AG08395 (cell line): ENCODE data around the gene INA.
"Not testable (repeated sequence)": the region's sequence is repeated elsewhere in the genome, so short reads cannot be mapped to it uniquely, and the experiment has no call there.

Source experiments
- DNase-seq: peaks from one replicate; pipeline ENCODE4 v3.0.0; 2012; ENCODE audit warnings: mixed read lengths, low spot score

INA gene

DNA sequence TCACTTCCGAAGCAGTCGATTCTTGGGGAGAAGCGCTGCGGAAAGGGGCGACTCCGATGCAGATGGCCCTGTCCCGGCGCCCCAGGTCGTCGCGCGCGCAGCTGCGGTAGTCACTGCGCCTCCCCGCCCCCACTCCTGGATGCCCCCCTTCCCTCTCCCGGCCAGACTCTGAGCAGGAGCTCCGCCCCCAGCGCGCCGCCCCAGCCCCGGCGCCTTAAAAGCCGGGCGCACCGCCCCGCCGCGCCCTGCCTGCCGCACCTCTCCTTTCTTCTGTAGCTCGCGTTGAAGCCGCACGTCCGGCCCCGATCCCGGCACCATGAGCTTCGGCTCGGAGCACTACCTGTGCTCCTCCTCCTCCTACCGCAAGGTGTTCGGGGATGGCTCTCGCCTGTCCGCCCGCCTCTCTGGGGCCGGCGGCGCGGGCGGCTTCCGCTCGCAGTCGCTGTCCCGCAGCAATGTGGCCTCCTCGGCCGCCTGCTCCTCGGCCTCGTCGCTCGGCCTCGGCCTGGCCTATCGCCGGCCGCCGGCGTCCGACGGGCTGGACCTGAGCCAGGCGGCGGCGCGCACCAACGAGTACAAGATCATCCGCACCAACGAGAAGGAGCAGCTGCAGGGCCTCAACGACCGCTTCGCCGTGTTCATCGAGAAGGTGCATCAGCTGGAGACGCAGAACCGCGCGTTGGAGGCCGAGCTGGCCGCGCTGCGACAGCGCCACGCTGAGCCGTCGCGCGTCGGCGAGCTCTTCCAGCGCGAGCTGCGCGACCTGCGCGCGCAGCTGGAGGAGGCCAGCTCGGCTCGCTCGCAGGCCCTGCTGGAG lies at the start of gene INA:
Gene INA, plus strand, starts transcription at position 243 of the 817 bp plus-strand sequence. Its CDS starts 74 bp downstream, at position 317.
- DNase-seq: peak; percentile 38

DNA sequence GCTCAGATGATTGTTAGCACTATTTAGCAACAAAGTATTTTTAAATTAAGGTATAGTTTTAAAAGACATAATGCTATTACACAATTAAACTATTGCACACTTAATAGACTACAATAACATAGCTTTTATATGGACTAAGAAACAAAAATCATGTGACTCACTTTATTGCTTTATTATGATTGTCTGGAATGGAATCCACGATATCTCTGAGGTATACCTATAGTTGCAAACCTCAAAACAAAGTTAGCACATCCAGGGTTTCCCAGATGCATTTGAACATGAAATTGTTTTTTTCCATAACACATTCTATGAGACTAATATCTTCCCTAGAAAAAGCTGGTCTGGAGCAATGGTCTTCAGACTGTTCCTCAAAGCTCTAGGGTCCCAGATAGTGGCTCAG lies 49.5 kb upstream of the INA start:
- no peak for DNase-seq

DNA sequence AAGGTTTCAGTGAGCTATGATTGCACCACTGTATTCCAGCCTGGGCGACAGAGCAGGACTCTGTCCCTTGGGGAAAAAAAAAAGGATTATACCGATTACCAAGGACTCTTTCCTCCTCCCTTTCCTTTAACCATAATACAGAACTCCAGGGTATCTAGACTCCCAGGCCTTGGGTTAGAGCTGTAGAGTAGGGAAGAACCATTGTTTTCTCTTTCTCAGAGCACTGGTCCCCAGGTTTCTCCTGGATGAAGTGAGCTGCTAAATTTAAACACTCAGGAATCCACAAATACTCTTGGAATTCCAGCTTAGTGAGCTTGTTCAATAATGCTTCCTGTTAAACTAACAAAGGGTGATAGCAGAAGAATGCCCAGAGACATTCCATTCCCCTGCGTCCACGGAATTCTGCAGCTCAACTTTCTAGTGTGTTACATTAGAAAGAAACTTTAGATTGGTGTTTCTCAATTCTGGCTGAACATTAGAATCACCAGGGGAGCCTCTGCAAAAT lies 45.8 kb upstream of the INA start:
- DNase-seq: peak; percentile 81

DNA sequence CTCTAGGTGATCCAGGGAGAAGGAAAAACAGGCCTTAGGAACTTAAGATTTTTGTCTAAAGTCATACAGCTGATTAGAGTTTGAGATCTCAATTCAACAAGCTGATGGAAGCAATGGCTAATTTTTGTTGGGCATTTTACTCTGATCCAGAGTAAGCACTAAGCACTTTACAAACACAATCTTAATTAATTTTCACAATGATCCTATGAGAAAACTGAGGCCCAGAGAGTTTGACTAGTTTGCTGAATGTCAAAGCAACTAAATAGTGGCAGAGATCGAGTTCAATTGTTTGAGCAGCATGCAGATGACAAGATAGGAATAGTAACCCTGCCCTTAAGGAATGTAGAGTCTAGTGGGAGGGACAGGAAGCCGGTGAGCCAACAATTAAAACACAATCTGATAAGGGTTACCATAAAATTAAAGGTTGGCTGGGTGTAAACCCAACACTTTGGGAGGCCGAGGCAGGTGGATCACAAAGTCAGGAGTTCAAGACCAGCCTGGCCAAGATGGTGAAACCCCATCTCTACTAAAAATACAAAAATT lies 44.7 kb upstream of the INA start:
- DNase-seq: no peak

DNA sequence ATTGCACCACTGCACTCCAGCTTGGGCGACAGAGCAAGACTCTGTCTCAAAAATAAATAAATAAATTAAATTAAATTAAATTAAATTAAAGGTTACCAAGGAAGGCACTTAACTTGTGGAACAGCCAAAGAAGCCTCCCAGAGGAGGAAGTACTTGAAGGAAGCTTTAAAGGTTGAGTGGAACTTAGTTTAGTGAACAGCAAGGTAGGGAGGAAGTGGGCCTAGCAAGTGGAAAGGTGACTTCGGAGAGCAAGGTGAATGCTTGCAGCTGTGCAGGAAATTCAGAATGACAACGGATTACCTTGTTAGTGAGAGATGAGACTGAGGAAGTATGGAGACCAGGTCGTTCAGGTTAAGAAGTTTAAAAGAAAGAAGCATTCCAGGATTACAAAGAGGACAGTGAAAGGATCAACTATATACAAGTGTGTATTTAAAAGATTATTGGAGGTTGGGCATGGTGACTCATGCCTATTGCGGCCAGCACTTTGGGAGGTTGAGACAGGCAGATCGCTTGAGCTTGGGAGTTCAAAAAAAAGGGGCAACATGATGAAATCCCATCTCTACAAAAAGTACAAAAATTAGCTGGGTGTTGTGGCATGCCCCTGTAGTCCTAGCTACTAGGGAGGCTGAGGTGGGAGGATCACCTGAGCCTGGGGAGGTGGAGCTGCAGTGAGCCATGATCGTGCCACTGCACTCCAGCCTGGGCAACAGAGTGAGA lies 44.0 kb upstream of the INA start:
- no peak for DNase-seq

DNA sequence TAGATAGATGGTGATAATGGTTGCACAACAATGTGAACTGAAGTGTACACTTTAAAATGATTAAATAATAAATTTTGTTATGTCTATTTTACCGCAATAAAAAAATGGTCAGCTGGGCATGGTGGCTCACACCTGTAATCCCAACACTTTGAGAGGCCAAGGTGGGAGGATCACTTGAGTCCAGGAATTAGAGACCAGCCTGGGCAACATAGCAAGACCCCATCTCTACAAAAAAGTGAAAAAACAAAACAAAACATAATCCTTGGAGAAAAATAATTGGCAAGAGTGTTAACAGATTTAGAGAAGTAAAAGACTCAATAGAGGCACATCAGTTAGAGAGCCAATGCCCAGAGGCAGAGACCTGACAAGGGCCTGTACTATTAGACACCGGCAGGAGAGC lies 41.2 kb upstream of the INA start:
- no peak for DNase-seq

DNA sequence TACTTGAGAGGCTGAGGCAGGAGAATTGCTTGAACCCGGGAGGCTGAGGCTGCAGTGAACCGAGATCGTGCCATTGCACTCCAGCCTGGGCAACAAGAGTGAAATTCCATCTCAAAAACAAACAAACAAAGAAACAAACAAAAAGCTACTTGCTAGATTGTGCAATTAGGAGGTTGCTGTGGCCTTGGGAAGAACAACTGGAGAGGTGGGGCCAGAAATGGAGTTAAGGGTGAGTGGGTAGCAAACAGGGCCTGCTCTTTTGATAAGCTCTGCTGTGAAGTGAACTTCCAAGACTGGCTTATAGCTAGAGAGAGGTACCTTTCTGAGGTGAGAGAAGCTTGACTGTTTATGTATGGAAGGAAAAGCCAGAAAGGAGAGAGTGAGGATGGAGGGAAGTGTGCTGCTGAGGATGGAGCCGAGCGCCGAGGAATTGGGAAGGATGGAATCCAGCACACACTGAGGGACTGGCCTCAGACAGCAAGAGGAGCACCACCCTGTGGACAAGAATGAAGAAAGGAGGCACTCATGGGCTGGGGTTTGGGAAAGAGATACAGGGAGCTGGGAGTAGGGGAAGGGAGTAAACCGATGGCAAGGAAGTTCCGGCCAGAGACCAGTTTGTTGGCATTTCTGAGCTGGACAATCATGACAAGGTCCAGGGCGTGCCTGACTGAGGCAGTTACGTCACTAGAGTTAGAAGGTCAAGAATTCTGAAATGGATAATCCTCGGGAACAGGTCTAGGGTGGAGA lies 38.3 kb upstream of the INA start:
- peak; percentile 57 for DNase-seq

DNA sequence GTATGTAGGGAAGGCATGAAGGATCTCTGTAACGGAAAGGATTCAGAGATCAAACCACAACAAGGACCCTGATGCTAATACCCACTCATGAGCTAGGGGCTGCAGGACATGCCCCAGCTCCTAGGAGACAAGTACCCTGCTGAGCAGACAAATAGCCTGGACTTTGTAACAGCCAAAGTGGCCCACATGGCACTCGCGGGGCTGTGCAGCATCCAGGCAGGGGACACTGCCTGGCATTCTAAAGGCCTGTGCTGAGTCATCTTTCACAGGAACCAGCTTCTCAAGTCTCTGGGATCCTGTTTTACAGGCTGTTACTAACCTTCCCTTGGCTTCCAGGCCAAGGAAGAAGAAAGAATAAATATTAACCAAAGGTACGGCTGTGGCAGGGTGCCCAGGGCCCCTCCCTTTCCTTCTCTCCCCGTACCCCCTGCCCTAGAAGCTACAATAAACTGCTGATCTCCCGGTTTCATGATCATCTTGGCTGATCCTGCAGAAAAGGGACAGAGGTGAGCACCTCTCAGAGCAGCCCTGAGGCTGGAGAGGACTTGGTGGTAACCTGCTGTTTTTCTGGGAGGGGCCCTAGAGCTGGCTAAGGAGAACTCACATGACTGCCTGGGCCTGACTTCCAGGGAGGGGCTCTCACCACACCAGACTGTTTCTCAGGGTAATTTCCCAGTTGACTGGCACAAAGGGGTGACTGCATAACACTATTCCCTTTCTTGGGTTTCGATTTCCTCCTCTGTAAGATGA lies 35.5 kb upstream of the INA start:
- peak; percentile 46 for DNase-seq

DNA sequence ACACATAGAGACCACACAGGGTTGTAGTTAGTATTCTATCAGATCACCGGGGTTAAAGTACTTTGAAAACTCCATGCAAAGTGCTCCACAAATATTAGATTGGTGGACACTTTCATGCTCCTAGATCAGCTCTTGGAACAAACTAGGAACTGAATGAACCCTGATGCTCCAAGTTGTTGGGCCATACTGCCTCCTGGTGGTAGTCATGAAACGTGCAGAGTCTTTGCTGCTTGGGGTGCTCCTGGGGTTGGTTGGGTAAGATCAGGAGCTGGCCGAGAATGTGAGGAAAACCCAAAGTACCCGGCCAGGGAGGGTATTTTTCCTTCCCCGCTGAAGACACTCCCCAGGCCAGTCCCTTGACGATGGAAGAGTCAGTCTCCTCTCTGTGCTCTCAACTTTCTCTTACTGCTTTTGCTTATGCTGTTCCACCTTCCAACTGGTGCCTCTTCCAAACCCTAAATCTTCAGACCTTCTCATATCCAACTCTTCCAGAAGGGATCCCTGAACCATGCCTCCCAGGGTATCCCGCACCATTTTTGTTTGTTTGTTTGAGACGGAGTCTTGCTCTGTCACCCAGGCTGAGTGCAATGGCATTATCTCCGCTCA lies 32.2 kb upstream of the INA start:
- DNase-seq: peak; percentile 92

DNA sequence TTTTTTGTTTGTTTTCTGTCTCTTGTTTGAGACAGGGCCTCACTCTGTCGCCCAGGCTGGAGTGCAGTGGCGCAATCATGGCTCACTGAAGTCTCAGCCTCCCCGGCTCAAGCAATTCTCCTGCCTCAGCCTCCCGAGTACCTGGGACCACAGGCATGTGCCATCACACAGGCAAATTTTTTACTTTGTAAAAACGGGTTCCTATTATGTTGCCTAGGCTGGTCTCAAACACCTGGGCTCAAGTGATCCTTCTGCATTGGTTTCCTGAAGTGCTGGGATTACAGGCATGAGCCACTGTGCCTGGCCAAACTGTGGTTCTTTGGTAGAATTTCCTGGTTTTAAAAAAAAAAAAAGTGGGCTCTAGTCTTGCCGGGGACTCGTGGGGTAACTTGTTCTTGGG lies 31.4 kb upstream of the INA start, which contains the start of gene RPEL1:
Gene RPEL1, plus strand, starts transcription at position 301 of the 400 bp plus-strand sequence. CDS start 110 bp downstream, outside the sequence.
- not testable (repeated sequence) for DNase-seq

DNA sequence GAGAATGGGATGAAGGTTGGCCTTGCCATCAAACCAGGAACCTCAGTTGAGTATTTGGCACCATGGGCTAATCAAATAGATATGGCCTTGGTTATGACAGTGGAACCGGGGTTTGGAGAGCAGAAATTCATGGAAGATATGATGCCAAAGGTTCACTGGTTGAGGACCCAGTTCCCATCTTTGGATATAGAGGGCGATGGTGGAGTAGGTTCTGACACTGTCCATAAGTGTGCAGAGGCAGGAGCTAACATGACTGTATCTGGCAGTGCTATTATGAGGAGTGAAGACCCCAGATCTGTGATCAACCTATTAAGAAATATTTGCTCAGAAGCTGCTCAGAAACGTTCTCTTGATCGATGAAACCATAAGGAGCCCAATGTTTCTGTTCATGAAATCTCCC lies 30.6 kb upstream of the INA start:
- DNase-seq: no peak

DNA sequence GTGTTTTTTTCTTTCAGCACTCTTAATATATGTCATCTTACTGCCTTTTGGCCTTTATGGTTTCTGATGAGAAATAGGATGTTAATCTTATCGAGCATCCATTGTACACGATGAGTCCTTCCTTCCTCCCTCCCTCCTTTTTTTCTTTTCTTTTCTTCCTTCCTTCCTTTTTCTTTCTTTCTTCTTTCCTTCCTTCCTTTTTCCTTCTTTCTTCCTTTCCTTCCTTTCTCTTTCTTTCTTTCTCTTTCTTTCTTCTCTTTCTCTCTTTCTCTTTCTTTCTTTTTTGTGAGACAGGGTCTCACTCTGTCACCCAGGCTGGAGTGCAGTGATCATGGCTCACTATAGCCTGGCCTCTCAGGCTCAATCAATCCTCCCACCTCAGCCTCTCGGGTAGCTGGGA lies 22.8 kb upstream of the INA start:
- DNase-seq: no peak

DNA sequence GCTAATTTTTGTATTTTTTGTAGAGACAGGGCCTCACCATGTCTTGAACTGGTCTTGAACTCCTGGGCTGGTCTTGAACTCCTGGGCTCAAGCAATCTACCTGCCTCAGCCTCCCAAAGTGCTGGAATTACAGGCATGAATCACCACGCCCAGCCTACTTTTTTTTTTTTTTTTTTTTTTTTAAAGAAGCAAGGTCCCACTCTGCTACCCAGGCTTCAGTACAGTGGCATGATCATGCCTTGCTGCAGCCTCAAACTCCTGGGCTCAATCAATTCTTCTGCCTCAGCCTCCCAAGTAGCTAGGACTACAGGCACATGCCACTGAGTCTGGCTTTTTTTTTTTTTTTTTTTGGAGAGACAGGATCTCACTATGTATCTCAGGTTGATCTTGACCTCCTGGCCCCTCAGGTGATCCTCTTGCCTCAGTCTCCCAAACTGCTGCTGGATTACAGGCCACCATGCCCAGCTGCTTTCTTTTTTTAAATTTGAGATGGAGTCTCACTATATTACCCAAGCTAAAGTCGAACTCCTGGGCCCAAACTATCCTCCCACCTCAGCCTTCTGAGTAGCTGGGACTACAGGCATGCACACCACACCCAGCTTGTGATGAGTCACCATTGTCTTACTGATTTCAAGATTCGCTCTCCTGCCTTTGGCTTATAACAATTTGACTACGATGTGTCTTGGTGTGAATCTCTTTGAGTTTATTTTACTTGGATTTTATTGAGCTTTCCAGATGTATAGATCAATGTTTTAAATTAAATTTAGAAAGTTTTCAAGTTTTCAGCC lies 22.2 kb upstream of the INA start:
- DNase-seq: peak; percentile 38

DNA sequence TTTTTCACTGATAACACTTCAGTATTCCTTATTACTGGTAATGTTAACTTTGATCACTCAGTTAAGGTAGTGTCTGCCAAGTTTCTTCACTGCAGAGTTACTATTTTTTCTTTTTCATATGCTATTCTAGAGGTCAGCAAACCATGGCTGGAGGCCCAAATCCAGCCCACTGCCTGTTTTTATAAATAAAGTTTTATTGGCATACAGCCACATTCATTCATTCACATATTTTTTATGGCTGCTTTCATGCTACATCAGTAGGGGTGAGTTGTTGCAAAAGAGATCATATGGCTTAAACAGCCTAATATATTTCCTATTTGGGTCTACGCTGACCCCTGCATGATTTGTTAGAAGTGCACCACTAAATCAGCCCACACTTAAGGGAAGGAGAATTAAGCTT lies 20.3 kb upstream of the INA start:
- no peak for DNase-seq

DNA sequence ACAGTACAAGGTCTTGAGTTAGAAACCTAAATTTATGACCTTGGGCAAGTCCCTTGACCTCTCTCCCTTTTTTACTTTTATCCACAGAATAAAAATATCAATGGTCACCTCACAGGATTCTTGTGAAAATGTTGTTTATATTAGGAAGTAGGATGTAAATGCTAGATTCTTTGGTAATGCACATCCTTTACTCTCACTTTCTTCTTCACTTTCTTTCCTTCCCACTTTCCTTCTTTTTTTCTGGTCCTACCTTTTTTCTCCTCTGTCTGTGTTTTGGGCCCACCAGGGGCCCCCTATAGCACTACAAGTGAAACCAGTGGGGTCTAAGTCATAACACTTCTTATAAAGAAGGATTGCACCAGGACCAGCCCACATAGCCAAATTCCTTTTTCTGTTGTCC lies 19.1 kb upstream of the INA start:
- no peak for DNase-seq

DNA sequence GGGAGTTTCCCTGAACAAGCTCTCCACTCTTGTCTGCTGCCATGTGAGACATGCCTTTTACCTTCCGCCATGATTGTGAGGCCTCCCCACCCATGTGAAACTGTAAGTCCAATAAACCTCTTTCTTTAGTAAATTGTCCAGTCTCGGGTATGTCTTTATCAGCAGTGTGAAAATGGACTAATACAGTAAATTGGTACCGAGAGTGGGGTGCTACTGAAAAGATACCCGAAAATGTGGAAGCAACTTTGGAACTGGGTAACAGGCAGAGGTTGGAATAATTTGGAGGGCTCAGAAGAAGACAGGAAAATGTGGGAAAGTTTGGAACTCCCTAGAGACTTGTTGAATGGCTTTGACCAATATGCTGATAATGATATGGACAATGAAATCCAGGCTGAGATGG lies 18.0 kb upstream of the INA start:
- not testable (repeated sequence) for DNase-seq

DNA sequence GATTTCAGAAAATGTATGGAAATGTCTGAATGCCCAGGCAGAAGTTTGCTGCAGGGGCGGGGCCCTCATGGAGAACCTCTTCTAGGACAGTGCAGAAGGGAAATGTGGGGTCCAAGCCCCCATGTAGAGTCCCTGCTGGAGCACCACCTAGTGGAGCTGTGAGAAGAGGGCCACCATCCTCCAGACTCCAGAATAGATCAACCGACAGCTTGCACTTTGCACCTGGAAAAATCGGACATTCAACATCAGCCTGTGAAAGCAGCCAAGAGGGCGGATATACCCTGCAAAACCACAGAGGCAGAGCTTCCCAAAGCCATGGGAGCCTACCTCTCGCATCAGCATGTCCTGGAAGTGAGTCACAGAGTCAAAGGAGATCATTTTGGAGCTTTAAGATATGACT lies 16.9 kb upstream of the INA start:
- DNase-seq: no peak

DNA sequence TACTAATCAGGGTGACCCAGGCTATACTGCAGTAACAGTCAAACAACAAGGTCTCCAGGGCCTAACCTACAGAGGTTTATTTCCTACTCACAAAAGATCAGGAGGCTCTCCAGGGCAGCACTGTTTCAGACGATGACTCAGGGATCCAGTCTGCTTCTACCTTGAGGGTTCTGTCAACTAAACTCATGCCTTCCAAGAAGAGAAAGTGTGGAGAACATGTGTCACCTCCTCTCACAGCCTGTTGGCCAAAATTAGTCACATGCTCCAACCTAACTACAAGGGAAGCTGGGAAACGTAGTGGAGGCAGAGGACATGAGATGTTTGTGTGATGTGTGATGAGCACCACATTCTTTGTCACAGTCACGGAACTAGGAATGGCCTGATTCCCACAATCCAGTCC lies 14.7 kb upstream of the INA start:
- no peak for DNase-seq

DNA sequence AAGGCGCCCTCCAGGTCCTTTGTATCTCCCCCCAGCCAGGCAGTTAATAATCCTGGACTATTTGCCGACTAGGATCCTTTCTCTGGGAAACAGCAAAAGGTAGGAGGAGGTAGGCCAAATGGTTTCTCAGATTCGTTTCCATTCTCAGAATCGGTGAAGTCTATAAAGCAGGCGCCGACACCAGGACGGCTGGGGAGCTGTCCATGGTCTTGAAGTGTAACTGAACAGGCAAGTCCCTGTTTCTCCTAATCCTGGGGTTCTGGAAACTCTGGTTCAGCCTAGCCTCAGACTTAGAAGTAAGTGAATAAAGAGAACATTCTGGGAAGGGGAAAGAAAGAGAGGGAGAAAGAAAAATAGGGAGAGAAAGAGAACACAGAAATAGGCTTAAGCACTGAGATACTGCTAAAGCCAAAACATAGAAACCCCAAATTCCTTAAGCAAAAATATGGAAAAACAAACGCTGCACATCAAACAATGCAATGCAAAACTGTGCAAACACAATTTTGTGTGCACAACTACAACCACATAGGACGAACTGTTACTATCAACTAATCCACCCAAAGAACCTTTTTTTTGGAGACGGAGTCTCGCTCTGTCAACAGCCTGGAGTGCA lies 11.1 kb upstream of the INA start:
- DNase-seq: peak; percentile 61

DNA sequence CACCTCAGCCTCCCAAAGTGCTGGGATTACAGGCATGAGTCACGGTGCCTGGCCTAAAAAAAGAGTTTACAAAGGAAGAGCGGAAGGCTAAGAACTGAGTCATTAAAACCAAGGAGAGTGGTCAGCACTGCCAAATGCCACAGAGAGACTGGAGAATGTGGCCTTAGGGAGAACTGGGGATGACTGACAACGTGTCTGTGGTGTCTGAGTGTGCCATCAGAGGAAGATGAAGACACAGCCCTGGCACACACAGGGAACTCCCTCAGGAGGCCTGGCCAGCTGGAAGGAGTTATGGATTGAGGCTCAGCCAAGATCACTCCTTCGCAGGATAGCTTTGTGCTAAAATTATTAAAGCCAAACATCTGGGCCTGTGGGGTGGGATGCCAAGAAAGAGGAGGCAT lies 3.9 kb upstream of the INA start:
- DNase-seq: peak; percentile 98
